A673 (cell line): Measurements from ENCODE around the gene SFRP2.

Source experiments
- CTCF ChIP-seq: fragments of 300-800, 200-600 bp; sonication (generic); conservative IDR thresholded peaks from 2 replicates; pipeline ENCODE4 v1.5.1; 2017; ENCODE audit warnings: low read depth, mild to moderate bottlenecking, antibody characterized with exemption, low read length, moderate library complexity, mixed read lengths
- EZH2 ChIP-seq: fragments of 200-600 bp; sonication (generic); IDR thresholded peaks from 2 replicates; pipeline ENCODE4 v1.6.1; 2017; ENCODE audit warnings: borderline replicate concordance, low read depth, mild to moderate bottlenecking, mixed read lengths, antibody characterized with exemption, low read length; ENCODE audit not compliant: poor library complexity, severe bottlenecking

GRCh38 chr4:153789741-153790499, 1.0 kb upstream of the SFRP2 start:
- TF ChIP-seq CTCF (no peak), EZH2 (no peak)
